Uterus (tissue), 4 donors: Measurements from ENCODE around the gene SCN3A. TPM values are rescaled to one million over a fixed set of nuclear protein-coding genes. Genes with fewer than 3 reads are reported as not detected.

ENCODE experiments used
- DNase-seq, 2 donors: peaks; one replicate each; pipeline ENCODE4 v3.0.0-alpha.2; 2019 to 2020
- H3K27ac ChIP-seq, 2 donors: fragments of 200-600 bp; sonication (generic); 1 replicate in 1 of 2; 2 replicates in 1 of 2; pipeline ENCODE4 v1.5.1; 2016 to 2018
- H3K27me3 ChIP-seq, 2 donors: fragments of 200-600 bp; sonication (generic); one replicate each; pipeline ENCODE4 v1.5.1; 2018 to 2019; ENCODE audit warnings: control low read depth in 1 of 2
- H3K36me3 ChIP-seq, 2 donors: fragments of 200-600 bp; sonication (generic); one replicate each; pipeline ENCODE4 v1.5.1; 2019; ENCODE audit warnings: control low read depth in 1 of 2
- H3K4me1 ChIP-seq, 2 donors: fragments of 200-600 bp; sonication (generic); one replicate each; pipeline ENCODE4 v1.5.1; 2018 to 2019; ENCODE audit warnings: control low read depth in 1 of 2
- H3K4me3 ChIP-seq, 2 donors: fragments of 200-600 bp; sonication (generic); 1 replicate in 1 of 2; 2 replicates in 1 of 2; pipeline ENCODE4 v1.5.1; 2018 to 2019; ENCODE audit warnings: mild to moderate bottlenecking in 1 of 2
- H3K9me3 ChIP-seq, 2 donors: fragments of 200-600 bp; sonication (generic); one replicate each; pipeline ENCODE4 v1.5.1; 2019; ENCODE audit warnings: control low read depth in 1 of 2
- CTCF ChIP-seq, 4 experiments: fragments of 200-600 bp in 2 of 4; fragments of 450-650 bp in 2 of 4; sonication (generic) in 2 of 4; IDR thresholded peaks; one replicate each; pipeline ENCODE4 v1.5.1; 2016 to 2019; ENCODE audit warnings: antibody characterized with exemption in 4 of 4, mild to moderate bottlenecking in 2 of 4, moderate library complexity in 1 of 4
- POLR2A ChIP-seq, 2 donors: fragments of 450-650 bp; IDR thresholded peaks; one replicate each; pipeline ENCODE4 v1.6.1; 2016; ENCODE audit warnings: antibody characterized with exemption in 2 of 2, mild to moderate bottlenecking in 1 of 2, moderate library complexity in 1 of 2
- intact Hi-C: fragments of 100-400 bp; cut with DNase I; formaldehyde crosslinking; loops from one replicate; pipeline ENCODE4 v1.15.1; 2023; ENCODE audit warnings: low total_unique reads
- total RNA-seq, 4 donors: library from RNA; depleted of rRNA in 3 of 4; stranded (reverse); fragments of >200 nt in 3 of 4; gene quantifications; one replicate each; pipeline versions ENCODE4 v1.1.0 to v1.2.4, GENCODE V29; 2014 to 2023
- donor health status: DM: yes; HTN: yes; CAD: no.

Gene SCN3A
- total RNA-seq, 4 donors from 2014 or later = 2.4 to 18.4 (median 5.2) TPM

GRCh38 chr2:165058476-165059265, 145.2 kb downstream of the SCN3A start:
- intact Hi-C loops = no loop called here
- H3K36me3 ChIP-seq = no peaks in the 10 kb centered on the region
- DNase-seq = no peak
- TF ChIP-seq POLR2A (IDR thresholded peaks at IDR 0.05) = no peak
- TF ChIP-seq CTCF (IDR thresholded peaks at IDR 0.05) = no peak
- no peak overlapping the region for H3K27ac ChIP-seq
- H3K27me3 ChIP-seq = no peaks in the 10 kb centered on the region
- no peaks in the 10 kb centered on the region for H3K4me1 ChIP-seq
- no peaks in the 10 kb centered on the region for H3K9me3 ChIP-seq
- no peak overlapping the region for H3K4me3 ChIP-seq

- Histone ChIP-seq H3K4me1 (no peaks in the 10 kb centered on the region), H3K27me3 (no peaks in the 10 kb centered on the region), H3K36me3 (no peaks in the 10 kb centered on the region), H3K9me3 (no peaks in the 10 kb centered on the region), H3K4me3 (no peak overlapping the region), H3K27ac (no peak overlapping the region)
- TF ChIP-seq POLR2A (IDR thresholded peaks at IDR 0.05) = no peak
- TF ChIP-seq CTCF (IDR thresholded peaks at IDR 0.05) = no peak
- intact Hi-C loops = no loop called here
- no peak for DNase-seq
Observed at GRCh38 chr2:165057931-165058330, 145.9 kb downstream of the SCN3A start.

- Histone ChIP-seq H3K4me3 (no peak overlapping the region), H3K9me3 (no peaks in the 10 kb centered on the region), H3K27ac (no peak overlapping the region), H3K4me1 (no peaks in the 10 kb centered on the region), H3K27me3 (no peaks in the 10 kb centered on the region), H3K36me3 (no peaks in the 10 kb centered on the region)
- no peak for DNase-seq
- TF ChIP-seq CTCF (IDR thresholded peaks at IDR 0.05) (no peak), POLR2A (IDR thresholded peaks at IDR 0.05) (no peak)
- intact Hi-C loops = no loop called here
Observed at GRCh38 chr2:165057308-165057707, 146.5 kb downstream of the SCN3A start.

- Histone ChIP-seq H3K4me1 (no peaks in the 10 kb centered on the region), H3K27ac (no peak overlapping the region), H3K4me3 (no peak overlapping the region), H3K36me3 (no peaks in the 10 kb centered on the region), H3K27me3 (no peaks in the 10 kb centered on the region), H3K9me3 (no peaks in the 10 kb centered on the region)
- no peak for TF ChIP-seq POLR2A (IDR thresholded peaks at IDR 0.05)
- no peak for TF ChIP-seq CTCF (IDR thresholded peaks at IDR 0.05)
- no peak for DNase-seq
- intact Hi-C loops = no loop called here
Observed at GRCh38 chr2:165056564-165056963, 147.3 kb downstream of the SCN3A start.

- no peak for DNase-seq
- intact Hi-C loops = no loop called here
Observed at GRCh38 chr2:165055082-165055851, 148.6 kb downstream of the SCN3A start.

More at GRCh38 chr2:165055082-165055851, 148.6 kb downstream of the SCN3A start:
- H3K27ac ChIP-seq = no peak overlapping the region
- H3K4me1 ChIP-seq = no peaks in the 10 kb centered on the region
- H3K4me3 ChIP-seq = no peak overlapping the region
- H3K27me3 ChIP-seq = no peaks in the 10 kb centered on the region
- no peaks in the 10 kb centered on the region for H3K9me3 ChIP-seq
- no peaks in the 10 kb centered on the region for H3K36me3 ChIP-seq
- TF ChIP-seq CTCF (IDR thresholded peaks at IDR 0.05) = no peak
